Adrenal gland (tissue), 5 donors: ENCODE measurements around the gene ACAA2.

Source experiments
- CTCF ChIP-seq, 6 experiments: fragments of 450-650 bp in 4 of 6; fragments of 200-600 bp in 2 of 6; sonication (generic) in 1 of 6; IDR thresholded peaks; 1 replicate in 5 of 6; 2 replicates in 1 of 6; pipeline versions ENCODE4 v1.5.1 to v1.8.0; 2016 to 2021; ENCODE audit warnings: antibody characterized with exemption in 6 of 6, mild to moderate bottlenecking in 2 of 6, moderate library complexity in 1 of 6
- POLR2A ChIP-seq, 2 donors: fragments of 450-650 bp; IDR thresholded peaks; one replicate each; pipeline ENCODE4 v1.6.1; 2017; ENCODE audit warnings: antibody characterized with exemption in 2 of 2, mild to moderate bottlenecking in 2 of 2, moderate library complexity in 1 of 2
- donor health status: DM: no; HTN: no; CAD: no.

DNA sequence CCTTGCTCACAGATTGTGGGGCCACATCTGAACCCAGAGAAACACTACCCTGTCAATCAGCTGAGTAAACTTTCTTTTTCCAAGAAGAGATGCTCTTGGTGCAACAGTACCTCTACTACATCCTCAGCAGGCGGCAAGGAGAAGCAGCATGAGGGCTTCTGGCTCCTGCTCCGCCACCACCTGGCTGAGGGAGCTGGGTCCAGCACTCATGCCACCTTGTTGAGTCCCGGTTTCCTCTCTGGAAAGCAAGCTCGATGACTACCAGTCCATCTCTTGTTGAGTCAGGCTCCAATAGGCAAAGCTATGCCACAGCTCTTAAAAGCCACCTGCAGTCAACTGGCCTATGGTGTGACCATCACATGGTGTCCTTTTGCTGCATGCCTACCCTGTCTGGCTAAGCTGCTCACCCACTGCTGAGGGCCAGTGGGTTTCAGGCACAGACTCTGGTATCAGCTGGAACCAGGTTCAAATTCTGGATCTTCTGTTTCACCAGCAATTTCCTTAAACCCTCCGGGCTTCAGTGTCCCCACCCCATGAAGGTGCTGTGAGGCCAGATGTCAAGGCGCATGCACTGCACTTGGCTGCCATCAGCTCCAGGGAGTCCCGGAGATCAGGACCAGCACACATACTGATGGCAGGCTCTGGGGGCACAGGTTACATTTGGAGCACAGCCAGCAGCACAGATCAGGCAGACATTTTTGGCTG is 42.5 kb upstream of the ACAA2 start:
- TF ChIP-seq CTCF (IDR thresholded peaks at IDR 0.05) (no peak), POLR2A (IDR thresholded peaks at IDR 0.05) (no peak)
